Left lung (tissue), 10 donors: ENCODE measurements around the gene MICAL3. TPM values are rescaled to one million over a fixed set of nuclear protein-coding genes. Genes with fewer than 3 reads are reported as not detected.

ENCODE experiments used
- ATAC-seq: fragments of 200-7000 bp; cut with Tn5 transposase; one replicate; pipeline ENCODE4 v1.9.1; 2020; ENCODE audit warnings: moderate library complexity
- DNase-seq, 4 donors: peaks; one replicate each; pipeline ENCODE4 v3.0.0-alpha.2; 2013 to 2020
- H3K27ac ChIP-seq, 2 donors: fragments of 200-600 bp; sonication (generic) in 1 of 2; one replicate each; pipeline versions ENCODE4 v1.5.0 to v1.8.0; 2020 to 2021
- H3K27me3 ChIP-seq, 2 donors: fragments of 200-600 bp; sonication (generic) in 1 of 2; one replicate each; pipeline versions ENCODE4 v1.5.0 to v1.8.0; 2020 to 2021
- H3K36me3 ChIP-seq, 2 donors: fragments of 200-600 bp; sonication (generic) in 1 of 2; one replicate each; pipeline versions ENCODE4 v1.5.0 to v1.8.0; 2020 to 2021
- H3K4me1 ChIP-seq, 2 donors: fragments of 200-600 bp; one replicate each; pipeline ENCODE4 v1.8.0; 2021
- H3K4me3 ChIP-seq, 2 donors: fragments of 200-600 bp; sonication (generic) in 1 of 2; one replicate each; pipeline versions ENCODE4 v1.5.0 to v1.8.0; 2020 to 2021; ENCODE audit warnings: mild to moderate bottlenecking in 1 of 2
- H3K9me3 ChIP-seq, 2 donors: fragments of 200-600 bp; sonication (generic) in 1 of 2; one replicate each; pipeline versions ENCODE4 v1.5.0 to v1.8.0; 2020 to 2021
- intact Hi-C, 2 donors: fragments of 100-400 bp; cut with DNase I; formaldehyde crosslinking; loops; one replicate each; pipeline versions ENCODE4 v1.11.2 to v1.14.2; 2022
- polyA plus RNA-seq, 6 donors: library from polyadenylated mRNA; unstranded; fragments of 120-200 nt; gene quantifications; one replicate each; pipeline ENCODE4 v1.2.1, GENCODE V29; 2013; ENCODE audit not compliant: insufficient read length in 6 of 6
- total RNA-seq, 2 donors: library from RNA; stranded (reverse); fragmentation: NEBNext Ultra II Directional; extraction: Animal tissue kit (Norgen Biotek cat#: 25700); gene quantifications; one replicate each; pipeline ENCODE4 v1.2.1, GENCODE V29; 2021
- TF ChIP-seq, protein P1 (sequence below), 2 donors: fragments of 200-600 bp; sonication (generic) in 1 of 2; IDR thresholded peaks; one replicate each; pipeline versions ENCODE4 v1.5.0 to v1.8.0; 2021; ENCODE audit warnings: antibody characterized with exemption in 2 of 2
- donor health status: DM: no; HTN: yes; CAD: no.
- donor health status: DM: no; HTN: no; CAD: no.

The MICAL3 gene
- total and polyA plus RNA-seq, 8 donors: 24.9 to 64.8 (median 56.2) TPM

DNA sequence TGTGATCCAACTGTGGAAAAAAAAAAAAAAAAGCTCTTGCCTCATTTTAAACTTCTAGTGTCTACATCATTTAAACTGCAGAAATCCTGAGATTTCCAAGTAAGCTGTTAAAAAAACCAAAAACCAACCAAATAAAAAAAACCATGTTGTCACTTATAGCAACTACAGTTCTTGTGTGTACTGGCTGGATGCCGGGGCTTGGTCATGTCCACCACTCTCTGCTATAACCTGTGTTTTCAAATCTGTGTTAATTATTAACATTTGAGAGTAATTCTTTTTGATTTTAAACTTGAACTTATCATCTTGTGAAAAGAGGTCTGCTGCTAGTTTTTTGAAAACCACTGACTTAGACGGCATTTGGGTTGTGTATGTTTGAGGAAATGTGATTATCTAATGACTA, 217.9 kb downstream of the MICAL3 start:
- Histone ChIP-seq H3K9me3 (no peaks in the 10 kb centered on the region), H3K27ac (no peak overlapping the region), H3K4me3 (no peak overlapping the region), H3K27me3 (no peaks in the 10 kb centered on the region), H3K4me1 (peaks cover 0 to 7% of the 10 kb centered on the region in 2 donors), H3K36me3 (peaks cover 0 to 29% of the 10 kb centered on the region in 2 donors)
- peak; percentile 20 for ATAC-seq
- DNase-seq: peak in 1 of 4 donors; percentile 50
- intact Hi-C loops: no loop called here
- TF ChIP-seq, protein P1, sequence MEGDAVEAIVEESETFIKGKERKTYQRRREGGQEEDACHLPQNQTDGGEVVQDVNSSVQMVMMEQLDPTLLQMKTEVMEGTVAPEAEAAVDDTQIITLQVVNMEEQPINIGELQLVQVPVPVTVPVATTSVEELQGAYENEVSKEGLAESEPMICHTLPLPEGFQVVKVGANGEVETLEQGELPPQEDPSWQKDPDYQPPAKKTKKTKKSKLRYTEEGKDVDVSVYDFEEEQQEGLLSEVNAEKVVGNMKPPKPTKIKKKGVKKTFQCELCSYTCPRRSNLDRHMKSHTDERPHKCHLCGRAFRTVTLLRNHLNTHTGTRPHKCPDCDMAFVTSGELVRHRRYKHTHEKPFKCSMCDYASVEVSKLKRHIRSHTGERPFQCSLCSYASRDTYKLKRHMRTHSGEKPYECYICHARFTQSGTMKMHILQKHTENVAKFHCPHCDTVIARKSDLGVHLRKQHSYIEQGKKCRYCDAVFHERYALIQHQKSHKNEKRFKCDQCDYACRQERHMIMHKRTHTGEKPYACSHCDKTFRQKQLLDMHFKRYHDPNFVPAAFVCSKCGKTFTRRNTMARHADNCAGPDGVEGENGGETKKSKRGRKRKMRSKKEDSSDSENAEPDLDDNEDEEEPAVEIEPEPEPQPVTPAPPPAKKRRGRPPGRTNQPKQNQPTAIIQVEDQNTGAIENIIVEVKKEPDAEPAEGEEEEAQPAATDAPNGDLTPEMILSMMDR (IDR thresholded peaks at IDR 0.05): no peak

DNA sequence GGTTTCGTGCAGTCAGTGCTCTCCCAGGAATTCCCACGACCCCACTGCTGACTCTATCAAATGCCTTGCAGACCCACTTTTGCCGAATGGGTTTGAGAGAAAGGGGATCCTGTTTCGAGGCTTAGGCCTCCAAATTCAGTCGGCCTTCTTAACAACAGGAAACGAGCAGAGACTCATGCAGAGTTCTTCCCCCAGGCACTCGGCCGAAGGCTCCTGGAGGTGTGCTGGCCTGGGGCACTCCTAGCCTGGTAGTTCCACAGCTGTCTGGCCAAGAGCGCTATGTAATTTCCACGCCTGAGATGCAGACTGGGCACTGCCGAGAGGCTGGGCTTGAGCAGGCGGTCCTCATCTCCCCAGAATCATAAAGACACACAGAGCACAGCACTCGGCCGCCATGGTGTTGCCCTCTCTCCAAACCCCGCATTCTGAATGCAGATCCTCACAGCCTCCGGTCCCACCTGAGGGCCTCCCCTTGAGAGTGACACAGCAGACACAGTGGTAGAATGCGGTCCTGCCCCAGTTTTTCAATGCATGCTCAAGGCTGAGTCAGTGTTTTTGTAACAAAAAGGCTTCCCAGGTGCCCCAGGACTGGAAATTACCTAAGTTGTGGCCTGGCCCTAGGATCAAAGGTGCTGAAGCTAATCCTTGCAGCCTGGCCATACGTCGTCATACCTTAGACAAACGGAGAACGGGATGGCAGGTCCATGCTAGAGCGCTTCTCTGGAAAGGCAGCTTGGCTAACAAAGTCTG, 219.9 kb downstream of the MICAL3 start:
- no peak overlapping the region for H3K27ac ChIP-seq
- peaks cover 0 to 7% of the 10 kb centered on the region in 2 donors for H3K4me1 ChIP-seq
- peaks cover 0 to 29% of the 10 kb centered on the region in 2 donors for H3K36me3 ChIP-seq
- intact Hi-C loops: no loop called here
- H3K4me3 ChIP-seq: no peak overlapping the region
- no peaks in the 10 kb centered on the region for H3K27me3 ChIP-seq
- no peaks in the 10 kb centered on the region for H3K9me3 ChIP-seq
- ATAC-seq (no peak), DNase-seq (peak in 1 of 4 donors; percentile 58)
- TF ChIP-seq, protein P1 (IDR thresholded peaks at IDR 0.05): no peak

DNA sequence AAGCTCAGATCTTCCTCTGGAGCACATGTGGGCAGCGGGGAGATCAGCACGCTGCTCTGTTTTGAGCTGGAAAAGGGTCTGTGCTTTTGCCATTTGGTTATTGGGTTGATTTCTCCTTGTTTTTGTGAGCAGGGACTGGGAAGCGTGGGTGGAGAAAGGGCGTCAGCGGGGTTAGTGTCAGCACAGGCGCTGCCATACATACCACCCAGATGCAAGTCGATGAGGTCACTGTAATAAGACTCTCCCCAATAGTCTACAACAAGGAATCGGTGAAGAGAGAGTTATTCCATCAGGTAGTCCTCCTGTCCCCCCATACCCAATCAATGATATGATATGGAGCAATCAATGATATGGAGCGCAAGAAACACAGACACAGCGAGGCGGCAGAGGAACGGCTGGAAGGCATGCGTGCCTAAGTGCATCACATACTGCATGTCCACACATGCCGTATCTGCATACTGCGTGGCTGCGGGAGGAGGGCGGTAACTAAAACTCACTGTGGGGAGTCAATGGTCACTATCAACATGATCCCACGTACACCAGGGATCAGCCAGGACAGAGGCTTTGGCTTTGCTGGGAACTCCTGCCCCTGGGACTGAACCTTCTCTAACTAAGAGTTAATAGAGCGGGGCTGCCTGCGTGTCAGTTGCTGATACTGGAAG, 220.6 kb downstream of the MICAL3 start:
- peaks cover 0 to 7% of the 10 kb centered on the region in 2 donors for H3K4me1 ChIP-seq
- H3K9me3 ChIP-seq: no peaks in the 10 kb centered on the region
- ATAC-seq (no peak), DNase-seq (peak in 1 of 4 donors; percentile 45)
- no peak overlapping the region for H3K4me3 ChIP-seq
- H3K27ac ChIP-seq: no peak overlapping the region
- intact Hi-C loops: no loop called here
- no peaks in the 10 kb centered on the region for H3K27me3 ChIP-seq
- H3K36me3 ChIP-seq: peaks cover 0 to 21% of the 10 kb centered on the region in 2 donors
- TF ChIP-seq, protein P1 (IDR thresholded peaks at IDR 0.05): no peak

DNA sequence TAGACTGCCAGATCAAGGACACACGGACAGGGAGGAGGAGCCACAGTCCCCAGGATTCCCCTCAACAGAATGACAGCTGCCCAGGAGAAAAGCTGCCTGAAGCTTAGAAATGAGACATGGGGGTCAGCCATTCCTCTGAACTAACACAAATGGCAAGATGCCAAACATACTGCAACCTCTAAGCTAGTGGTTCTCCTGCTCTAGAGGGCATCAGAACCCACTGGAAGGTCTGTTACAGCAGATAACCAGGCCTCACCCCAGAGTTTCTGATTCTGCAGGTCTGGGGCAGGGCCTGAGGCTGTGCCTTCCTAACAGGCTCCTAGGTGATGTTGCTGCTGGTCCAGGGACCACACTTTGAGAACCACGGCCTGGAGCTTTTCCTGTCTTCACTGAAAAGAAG, 221.5 kb downstream of the MICAL3 start:
- TF ChIP-seq, protein P1 (IDR thresholded peaks at IDR 0.05): no peak
- Histone ChIP-seq H3K4me1 (peaks cover 0 to 5% of the 10 kb centered on the region in 2 donors), H3K4me3 (no peak overlapping the region), H3K9me3 (no peaks in the 10 kb centered on the region), H3K27ac (no peak overlapping the region), H3K36me3 (peaks cover 0 to 13% of the 10 kb centered on the region in 2 donors), H3K27me3 (no peaks in the 10 kb centered on the region)
- ATAC-seq: no peak
- DNase-seq: no peak
- intact Hi-C loops: no loop called here

DNA sequence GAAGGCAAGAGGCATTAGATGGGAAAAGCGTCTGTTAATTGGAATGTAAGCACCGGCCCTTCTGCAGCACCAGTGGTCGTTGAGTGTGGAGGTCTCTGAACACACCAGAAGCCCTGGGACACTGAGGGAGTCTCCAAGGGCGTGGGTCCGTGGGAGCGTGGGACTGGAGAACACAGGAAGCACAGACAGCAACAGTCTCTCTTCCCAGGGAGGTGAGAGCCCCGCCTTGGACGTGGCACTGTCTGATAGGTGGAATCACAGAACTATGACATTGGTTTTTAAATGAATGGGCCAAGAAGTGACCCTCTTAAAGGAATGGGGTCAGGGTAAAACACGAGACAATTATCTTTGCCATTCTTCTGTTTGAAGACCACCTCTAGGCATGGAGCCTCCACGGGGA, 221.9 kb downstream of the MICAL3 start:
- H3K4me1 ChIP-seq: peaks cover 0 to under 1% of the 10 kb centered on the region in 2 donors
- no peaks in the 10 kb centered on the region for H3K9me3 ChIP-seq
- DNase-seq (no peak), ATAC-seq (no peak)
- H3K27ac ChIP-seq: no peak overlapping the region
- no peaks in the 10 kb centered on the region for H3K27me3 ChIP-seq
- no peak overlapping the region for H3K4me3 ChIP-seq
- peaks cover 0 to 9% of the 10 kb centered on the region in 2 donors for H3K36me3 ChIP-seq
- TF ChIP-seq, protein P1 (IDR thresholded peaks at IDR 0.05): no peak
- intact Hi-C loops: no loop called here
